GM19043 (cell line): ENCODE results near the gene SERPINA3.

Source experiments
- ATAC-seq: cut with Tn5 transposase; IDR thresholded peaks from one replicate; pipeline ENCODE4 v1.9.1; 2021; ENCODE audit warnings: low read depth; ENCODE audit not compliant: unreplicated experiment

The SERPINA3 gene

GRCh38 chr14:94611179-94611578 lies 1.0 kb upstream of the SERPINA3 start:
- ATAC-seq = no peak

- no peak for ATAC-seq
These were observed 676 bp downstream of the SERPINA3 start for GRCh38 chr14:94612580-94613554.

GRCh38 chr14:94613720-94614644 lies 1.8 kb downstream of the SERPINA3 start:
- no peak for ATAC-seq

DNA sequence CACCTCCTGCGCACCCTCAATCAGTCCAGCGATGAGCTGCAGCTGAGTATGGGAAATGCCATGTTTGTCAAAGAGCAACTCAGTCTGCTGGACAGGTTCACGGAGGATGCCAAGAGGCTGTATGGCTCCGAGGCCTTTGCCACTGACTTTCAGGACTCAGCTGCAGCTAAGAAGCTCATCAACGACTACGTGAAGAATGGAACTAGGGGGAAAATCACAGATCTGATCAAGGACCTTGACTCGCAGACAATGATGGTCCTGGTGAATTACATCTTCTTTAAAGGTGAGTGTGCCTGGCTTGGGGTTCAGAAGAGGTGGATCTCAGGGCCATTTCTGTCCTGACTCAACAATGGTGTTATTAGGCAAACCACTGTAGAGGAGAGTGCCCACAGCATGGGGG lies 2.6 kb downstream of the SERPINA3 start:
- ATAC-seq = no peak

- no peak for ATAC-seq
These were observed 3.1 kb downstream of the SERPINA3 start for GRCh38 chr14:94615254-94615653.

DNA sequence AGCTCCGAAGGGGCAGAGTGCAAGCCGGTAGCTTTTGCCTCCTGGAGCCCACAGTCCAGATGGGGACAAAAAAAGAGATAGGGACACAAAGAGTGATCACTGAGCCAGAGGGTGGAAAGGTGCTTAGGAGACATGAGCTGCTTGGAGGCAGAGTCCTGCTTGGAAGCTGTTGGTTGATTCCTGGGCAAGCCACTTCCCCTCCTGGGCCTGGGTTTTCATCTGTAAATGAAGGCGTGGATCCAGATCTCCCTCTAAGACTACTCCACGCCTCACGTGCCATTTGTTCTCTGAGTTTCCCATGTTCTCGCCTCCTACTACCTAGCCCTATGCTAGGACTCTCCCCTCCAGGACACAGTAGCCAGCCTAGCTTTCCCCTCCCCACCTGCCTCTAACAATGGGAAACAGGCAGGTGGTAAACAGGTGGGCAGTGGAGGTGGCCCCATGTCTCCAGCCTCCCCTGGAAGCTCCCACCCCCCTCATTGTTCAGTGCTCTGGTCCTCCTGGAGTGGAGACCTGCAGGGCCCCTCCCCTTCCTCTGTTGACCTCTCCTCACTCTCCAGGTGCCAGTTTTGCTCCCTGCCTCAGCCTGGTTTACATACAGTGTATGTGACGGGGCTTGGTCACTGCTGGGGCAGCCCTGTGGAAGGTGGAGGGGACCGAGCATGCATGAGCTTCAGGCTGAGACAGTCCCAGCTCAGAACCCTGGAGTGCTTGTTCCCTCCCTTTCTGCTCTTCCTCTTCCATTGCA lies 3.8 kb downstream of the SERPINA3 start:
- ATAC-seq = no peak

DNA sequence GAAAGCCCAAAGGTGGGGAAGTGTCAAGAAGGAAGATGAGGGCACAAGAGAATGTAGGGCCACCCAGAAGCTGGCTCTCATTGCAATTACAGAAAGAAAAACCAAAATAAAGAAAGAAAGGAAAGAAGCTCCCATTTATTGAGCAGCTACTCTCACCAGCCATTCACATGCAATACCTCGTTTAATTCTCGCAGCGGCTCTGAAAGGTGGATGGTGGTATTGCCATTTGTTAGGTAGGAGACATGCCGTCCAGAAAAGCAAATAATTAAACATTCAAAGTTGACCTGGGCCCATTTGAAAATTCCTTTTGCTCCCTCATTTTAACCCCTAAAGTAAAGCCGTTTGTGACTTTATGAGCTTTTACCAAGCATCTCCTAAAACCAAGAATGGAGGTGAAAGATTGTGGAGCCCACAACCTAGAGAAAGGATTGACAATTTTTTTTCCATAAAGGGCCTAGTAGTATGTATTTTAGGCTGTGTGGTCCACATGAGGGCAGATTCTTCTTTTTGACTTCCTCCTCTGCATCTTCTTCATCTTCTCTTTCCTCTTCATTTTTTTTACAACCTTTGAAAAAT lies 5.3 kb downstream of the SERPINA3 start:
- ATAC-seq = no peak

DNA sequence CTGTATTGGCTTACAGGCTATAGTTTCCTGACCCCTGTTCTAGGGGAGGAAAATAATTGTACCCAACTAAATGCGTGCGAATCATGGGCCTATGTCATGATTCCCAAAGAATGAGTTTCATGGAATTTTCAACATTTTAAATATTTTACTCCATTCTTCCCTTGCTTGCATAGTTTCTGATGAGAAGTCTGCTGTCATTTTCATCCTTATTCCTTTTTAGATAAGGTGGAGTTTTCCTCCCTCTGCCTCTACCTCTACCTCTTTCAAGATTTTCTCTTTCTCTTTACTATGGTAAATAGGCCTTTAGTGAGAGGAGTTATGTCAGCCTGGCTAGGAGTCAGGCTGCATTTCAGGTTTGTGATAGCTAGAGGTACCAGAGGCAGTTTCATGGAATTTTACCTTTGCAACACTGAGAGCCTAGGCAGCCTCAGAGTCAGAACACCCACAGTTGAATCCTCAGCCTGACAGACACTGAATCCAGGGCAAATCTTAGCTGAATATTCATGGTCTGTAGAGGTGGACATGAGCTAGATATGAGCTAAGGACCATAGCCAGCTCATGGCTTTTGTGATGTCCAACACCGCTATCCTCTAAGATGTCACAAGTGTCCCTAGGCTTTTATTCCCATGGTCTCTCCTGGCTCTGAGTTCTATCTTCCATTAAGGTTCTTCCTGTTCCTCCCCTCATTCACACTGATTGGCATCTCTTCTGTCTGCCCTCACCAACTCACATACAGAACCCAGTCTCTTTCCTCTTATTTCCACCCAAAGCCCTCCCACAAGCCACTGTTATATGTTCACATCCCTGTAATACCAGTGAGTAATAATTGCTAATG lies 6.0 kb downstream of the SERPINA3 start:
- no peak for ATAC-seq

GRCh38 chr14:94619297-94619696 lies 7.1 kb downstream of the SERPINA3 start:
- ATAC-seq = no peak

GRCh38 chr14:94620597-94620996 lies 8.4 kb downstream of the SERPINA3 start:
- no peak for ATAC-seq

GRCh38 chr14:94621358-94622134 lies 9.4 kb downstream of the SERPINA3 start:
- no peak for ATAC-seq

- ATAC-seq = no peak
These were observed 10.6 kb downstream of the SERPINA3 start for GRCh38 chr14:94622653-94623421.

GRCh38 chr14:94623422-94623809 lies 11.2 kb downstream of the SERPINA3 start:
- no peak for ATAC-seq

DNA sequence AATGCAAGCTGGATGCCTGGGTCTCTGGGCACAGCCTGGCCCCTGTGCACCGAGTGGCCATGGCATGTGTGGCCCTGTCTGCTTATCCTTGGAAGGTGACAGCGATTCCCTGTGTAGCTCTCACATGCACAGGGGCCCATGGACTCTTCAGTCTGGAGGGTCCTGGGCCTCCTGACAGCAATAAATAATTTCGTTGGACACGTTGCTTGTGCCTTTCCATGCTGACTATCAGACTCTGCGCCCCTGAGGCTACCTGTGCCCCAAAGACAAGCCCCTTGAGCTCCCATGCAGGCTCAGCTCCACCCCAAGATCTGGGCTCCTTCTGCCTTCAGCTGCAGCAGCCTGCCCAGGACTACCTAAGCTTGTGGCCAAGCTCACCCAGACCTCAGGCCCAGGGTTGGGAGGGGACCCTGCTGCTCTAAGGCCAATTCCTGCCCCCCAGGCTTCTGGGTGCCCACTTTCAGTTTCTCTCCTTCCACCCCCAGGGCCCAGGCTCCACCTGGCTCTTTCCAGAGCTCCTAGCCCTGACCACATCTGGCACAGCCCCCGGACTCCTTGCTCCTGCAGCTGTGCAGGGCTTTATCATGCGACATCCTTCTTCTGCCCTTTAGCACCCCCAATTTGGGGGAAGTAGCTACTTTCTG lies 11.8 kb downstream of the SERPINA3 start:
- ATAC-seq = no peak

GRCh38 chr14:94624537-94625352 lies 12.6 kb downstream of the SERPINA3 start:
- no peak for ATAC-seq

- no peak for ATAC-seq
These were observed 13.1 kb downstream of the SERPINA3 start for GRCh38 chr14:94625353-94625635.

GRCh38 chr14:94628578-94628977 lies 16.4 kb downstream of the SERPINA3 start:
- no peak for ATAC-seq
